Measurements from ENCODE around the gene CDH24.

DNA sequence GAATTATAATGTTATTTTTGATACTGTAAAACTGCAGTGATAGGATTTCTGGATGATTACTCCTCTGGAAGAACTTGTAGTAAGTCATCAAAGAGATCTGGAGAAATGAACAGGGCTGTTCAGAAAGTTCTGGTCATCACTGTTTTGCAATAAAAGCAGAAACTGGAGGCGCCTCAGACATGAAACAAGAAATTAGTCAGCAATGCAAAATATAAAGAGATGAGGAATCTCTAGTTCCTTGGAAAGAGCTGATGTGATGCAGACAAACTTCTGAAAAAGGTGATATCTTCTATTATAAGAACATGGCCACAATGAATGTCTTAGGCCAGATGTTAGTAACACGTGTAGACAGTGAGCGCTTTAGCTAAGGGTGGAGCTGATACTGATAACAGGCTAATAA lies 28.1 kb upstream of the CDH24 start:
- TF ChIP-seq EZH2 (IDR thresholded peaks at IDR 0.05; ENCODE audit: insufficient read depth, poor library complexity, severe bottlenecking), result no peak
- TF ChIP-seq EZH2phosphoT487 (IDR thresholded peaks at IDR 0.05; ENCODE audit: insufficient read depth, low read depth), result no peak

All from GM23248 (cell line).